GM18511 (cell line): ENCODE results near the gene NR2C2.

ENCODE experiments used
- ATAC-seq: cut with Tn5 transposase; IDR thresholded peaks from one replicate; pipeline ENCODE4 v1.9.1; 2021; ENCODE audit warnings: mild to moderate bottlenecking, moderate library complexity; ENCODE audit not compliant: unreplicated experiment

NR2C2 gene

DNA sequence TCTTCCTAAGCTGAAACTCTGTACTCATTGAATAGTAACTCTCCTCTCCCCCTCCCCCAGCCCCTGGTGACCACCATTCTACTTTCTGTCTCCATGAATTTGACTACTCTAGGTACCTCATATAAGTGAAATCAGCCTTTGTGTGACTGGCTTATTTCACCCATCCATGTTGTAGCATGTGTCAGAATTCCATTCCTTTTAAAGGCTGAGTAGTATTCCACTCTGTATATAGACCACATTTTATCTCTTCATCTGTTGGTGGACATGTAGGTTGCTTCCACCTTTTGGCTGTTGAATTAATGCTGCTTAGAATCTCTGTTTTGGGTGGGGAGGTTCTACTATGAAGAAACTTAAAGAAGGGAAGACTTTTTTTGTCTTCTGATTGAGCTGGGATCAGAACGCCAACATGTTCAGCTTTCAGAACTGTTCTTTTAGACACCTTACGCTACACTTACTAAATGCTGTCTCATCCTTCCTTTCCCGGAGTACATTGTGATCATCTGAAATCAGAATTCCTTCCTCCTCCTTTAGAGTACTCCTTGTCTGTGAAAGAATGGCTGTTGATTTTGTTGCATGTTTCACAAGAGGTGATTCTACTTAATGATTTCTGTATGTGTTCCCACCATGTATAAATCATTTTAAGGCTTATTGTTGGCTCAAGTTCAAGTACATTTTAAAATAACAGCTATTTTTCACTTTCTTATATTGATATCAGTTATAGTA is 67.4 kb downstream of the NR2C2 start:
- no peak for ATAC-seq

DNA sequence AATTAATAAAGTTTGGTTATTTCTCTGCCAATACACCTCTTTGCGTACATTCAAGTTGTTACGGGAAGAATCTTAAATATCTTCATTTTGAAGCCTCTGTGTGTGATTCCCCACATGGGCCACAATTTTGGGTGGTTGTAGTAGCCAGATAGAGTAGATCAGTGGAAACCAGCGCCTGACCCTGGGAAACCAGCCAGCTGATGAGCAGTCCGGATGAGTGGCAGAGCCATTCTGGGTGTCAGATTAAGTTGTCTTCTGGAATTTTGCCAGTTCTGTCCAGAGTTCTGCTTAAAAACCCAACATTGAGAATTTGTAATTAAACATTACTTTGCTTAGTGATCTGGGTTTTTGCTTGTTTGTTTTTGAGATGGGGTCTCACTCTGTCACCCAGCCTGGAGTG is 68.1 kb downstream of the NR2C2 start:
- no peak for ATAC-seq

DNA sequence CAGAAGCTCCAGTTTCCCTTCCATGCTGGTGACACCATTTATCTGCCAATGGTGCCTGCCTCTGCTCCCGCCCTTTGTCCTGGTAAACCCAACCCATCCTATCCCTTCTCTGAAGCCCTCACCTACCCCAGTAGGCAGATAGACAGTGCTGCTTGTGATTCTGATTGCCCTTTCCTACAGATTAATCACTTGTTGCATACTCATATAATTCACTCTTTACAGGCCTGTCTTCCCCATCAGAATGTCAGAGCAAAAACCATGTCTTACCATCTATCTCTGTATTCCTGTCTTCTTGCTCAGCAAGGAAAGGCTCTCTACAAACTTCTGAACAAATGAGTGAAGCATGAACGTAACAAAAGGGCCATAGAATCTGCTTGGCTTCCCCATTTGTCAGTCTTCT is 69.8 kb downstream of the NR2C2 start:
- ATAC-seq: no peak

- no peak for ATAC-seq
Measured at GRCh38 chr3:15023249-15023648, 75.9 kb downstream of the NR2C2 start.

- no peak for ATAC-seq
Measured at GRCh38 chr3:15023719-15024118, 76.3 kb downstream of the NR2C2 start.

- ATAC-seq: no peak
Measured at GRCh38 chr3:15029625-15030024, 82.2 kb downstream of the NR2C2 start.

GRCh38 chr3:15032650-15033049 is 85.3 kb downstream of the NR2C2 start:
- ATAC-seq: no peak

- ATAC-seq: no peak
Measured at GRCh38 chr3:15033103-15033502, 85.7 kb downstream of the NR2C2 start.

DNA sequence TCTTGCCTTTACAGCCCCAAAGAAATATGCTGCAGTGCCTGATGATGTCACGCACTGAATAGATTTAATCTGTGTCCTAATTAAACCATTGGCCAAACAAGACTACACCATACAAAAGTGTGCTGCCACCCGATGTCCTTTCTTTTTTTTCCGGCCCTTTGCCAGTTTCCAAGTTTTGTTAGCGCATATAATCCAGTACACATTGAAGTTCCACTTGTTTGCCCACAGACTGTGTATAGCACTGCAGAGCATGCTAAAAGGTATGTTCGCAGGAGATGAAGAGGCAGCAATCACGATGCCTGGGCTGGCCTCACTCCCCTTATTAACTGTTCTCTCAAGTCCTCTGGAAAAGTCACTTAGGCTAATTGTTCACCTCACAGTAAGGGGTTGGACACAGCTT is 90.9 kb downstream of the NR2C2 start:
- ATAC-seq: no peak

- ATAC-seq: no peak
Measured at GRCh38 chr3:15040844-15041243, 93.5 kb downstream of the NR2C2 start.

DNA sequence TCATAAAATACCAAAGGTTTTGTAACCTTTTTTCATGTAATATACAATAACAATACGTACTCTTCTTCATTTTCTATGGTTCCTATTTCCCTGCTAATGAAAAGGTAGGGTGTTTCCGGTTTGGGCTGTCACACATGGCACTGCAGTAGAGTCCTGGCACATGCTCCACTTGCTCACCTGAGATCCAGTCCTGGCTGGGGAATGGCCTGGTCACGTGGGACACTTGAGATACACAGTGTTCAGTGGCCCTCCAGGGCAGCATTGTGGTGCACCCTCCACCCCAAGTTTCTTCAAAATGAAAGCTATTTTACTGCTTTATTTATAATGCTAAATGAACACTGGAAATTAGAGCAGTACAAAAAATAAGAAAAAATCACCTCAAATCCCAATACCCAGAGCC is 94.6 kb downstream of the NR2C2 start:
- ATAC-seq: no peak

DNA sequence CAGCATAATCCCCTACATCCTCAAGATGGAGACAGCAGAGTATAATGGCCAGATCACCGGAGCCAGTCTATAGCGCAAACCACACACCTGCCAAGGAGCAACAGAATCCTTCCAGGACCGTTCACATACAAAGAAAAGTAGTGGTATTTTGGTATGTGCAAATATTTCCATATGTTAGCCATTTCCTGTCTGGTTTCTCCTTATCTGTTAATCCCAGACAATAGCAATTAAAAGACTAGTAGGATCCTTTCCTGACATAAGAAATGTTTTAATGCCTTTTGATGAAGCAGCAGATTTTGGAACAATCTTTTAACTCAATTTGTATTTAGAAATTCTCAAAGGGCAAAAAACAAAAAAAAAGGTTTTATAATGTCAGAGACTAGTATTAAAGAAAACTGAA is 95.6 kb downstream of the NR2C2 start:
- ATAC-seq: no peak

- ATAC-seq: no peak
Measured at GRCh38 chr3:15043408-15044171, 96.2 kb downstream of the NR2C2 start.

- no peak for ATAC-seq
Measured at GRCh38 chr3:15044326-15044725, 96.9 kb downstream of the NR2C2 start.

- no peak for ATAC-seq
Measured at GRCh38 chr3:15045667-15046066, 98.3 kb downstream of the NR2C2 start.

- ATAC-seq: no peak
Measured at GRCh38 chr3:15049584-15049983, 102.2 kb downstream of the NR2C2 start.

DNA sequence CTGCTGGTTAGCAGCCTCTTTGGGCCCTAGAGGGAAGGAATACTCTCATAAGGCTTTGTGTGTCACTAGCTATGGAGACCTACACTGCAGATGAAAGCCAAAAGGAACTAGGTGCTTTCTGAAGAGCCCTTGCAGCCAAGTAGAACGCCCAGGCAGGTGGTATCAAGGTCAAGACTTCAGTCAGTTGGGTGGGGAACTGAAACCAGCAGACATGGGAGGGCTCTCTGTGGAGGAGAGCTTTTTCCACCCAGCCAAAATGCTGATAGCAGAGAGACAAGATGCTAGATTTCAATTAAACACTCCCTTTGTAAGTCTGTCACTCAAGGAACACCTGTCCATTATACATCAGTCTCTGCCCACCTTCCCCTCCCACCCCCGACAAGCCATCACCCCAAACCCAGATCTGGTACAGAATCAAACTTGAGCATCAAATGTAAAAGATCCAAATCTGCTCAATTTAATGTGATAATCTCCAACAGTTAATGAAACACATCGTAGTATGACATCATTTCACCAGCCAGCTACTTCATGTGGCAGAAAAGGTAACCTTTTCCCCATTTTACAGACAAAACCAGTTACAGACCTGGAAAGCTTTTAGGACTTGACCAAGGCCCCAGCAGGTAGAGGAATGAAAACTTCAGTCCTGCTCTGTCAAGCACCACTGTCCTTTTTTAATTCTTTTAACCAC is 103.2 kb downstream of the NR2C2 start:
- ATAC-seq: peak; percentile 91

DNA sequence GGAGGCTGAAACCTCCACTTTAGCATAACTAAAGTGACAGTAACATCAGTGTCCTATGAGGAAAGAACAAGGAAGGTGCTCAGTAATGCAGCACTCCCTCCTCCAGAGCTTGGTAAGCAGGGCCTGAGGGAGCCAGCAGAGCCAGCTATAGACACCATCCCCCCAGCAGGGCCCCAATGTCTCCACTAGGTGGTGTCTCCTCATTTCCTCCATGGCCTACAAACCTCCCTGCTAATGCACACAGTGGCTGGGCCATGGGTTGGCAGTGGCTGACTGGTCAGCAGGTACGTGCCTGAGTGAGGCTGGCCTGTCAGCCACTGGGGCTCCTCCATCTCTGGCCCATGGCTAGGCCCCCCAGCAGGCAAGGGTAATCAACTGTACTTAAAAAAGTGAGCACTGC is 104.1 kb downstream of the NR2C2 start:
- ATAC-seq: peak; percentile 49

DNA sequence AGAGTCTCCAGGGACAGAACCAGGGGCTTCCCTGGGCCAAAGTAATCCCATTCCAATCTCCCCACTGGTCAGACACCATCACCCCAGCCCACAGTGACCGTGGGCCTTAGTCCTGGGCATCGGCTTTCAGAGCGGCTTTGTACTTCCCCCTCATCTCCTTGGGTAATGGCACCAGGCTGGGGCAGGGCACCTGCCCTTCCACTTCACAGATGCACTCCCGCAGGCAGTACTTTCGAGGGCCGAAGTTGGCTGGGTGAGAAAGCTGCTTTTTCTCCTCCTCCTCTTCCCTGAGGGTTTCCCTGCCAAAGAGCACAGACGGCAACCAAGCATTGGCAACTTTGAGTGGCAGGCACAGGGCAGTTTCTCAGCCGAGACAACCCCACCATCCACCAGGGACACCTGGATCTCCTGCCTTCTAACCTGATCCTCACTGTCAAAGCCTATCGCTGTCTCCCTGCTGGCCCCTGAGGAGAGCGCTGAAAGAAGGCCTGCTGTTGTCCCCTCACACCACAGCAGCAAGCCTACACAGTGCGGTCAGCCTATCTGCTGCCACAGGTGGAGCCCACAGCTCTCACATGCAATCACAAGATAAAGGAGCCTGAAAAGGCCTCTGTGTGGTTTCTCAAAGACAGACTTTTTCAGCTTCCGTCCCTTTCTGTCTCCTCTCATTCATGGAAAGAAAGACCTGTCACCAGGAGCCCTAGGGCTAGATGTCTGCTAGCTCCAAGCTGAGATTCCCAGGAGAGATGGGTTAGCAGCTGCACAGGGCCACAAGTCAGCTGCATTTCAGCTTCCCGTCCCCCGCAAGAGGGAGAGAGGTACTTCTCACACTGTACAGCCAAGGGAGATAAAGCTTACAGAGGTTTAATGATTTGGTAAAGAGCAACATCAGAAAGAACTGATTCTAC is 105.2 kb downstream of the NR2C2 start:
- no peak for ATAC-seq

DNA sequence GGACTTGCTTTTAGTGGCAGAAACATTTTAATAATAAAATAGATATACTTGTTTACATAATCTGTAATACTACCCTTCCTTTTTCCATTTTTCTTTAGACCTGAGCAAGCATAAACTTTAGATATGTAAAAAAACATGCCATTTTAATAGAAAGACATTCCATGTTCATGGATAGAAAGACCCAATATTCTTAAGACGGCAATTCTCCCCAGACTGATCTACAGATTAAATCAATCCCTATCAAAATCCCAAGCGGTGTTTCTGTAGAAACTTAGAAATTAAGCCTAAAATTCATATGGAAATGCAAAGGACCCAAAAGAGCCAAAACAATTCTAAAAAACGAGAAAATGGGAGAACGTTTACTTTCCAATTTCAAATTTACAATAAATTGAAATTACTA is 106.2 kb downstream of the NR2C2 start:
- ATAC-seq: no peak

DNA sequence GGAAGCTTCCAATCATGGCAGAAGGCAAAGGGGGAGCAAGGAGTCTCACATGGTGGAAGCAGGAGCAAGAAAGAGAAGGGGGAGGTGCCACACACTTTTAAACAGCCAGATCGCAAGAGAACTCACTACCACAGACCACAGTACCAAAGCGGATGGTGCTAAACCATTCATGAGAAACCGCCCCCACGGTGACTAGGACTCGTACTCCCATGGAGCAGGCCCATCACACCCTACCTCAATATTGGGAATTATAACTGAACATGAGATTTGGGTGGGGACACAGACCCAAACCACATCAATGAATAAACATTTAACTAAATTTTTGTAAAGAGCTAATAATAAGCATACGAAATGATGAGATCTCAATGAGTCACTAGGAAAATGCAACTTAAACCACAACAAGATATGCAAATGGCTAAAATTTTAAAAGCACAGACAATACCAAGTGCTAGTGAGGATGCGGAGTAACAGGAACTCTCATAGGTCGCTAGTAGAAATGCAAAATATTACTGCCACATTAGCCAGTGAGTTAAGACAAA is 107.7 kb downstream of the NR2C2 start:
- ATAC-seq: peak; percentile 45
